Measurements from ENCODE around the gene MYO5B.

GRCh38 chr18:49988101-49988500, 206.8 kb downstream of the MYO5B start:
- TF ChIP-seq CTCF (conservative IDR thresholded peaks at IDR 0.05), result no peak
- TF ChIP-seq ZFX (IDR thresholded peaks at IDR 0.05), result no peak
